Esophagus muscularis mucosa (tissue), 4 donors: ENCODE measurements around the gene RALGAPB.

Source experiments
- CTCF ChIP-seq, 3 experiments: fragments of 200-600 bp in 2 of 3; fragments of 450-650 bp in 1 of 3; sonication (generic) in 2 of 3; IDR thresholded peaks; one replicate each; pipeline ENCODE4 v1.5.1; 2017 to 2019; ENCODE audit warnings: antibody characterized with exemption in 3 of 3, mild to moderate bottlenecking in 2 of 3, moderate library complexity in 1 of 3
- EP300 ChIP-seq: sonication (generic); formaldehyde crosslinking; IDR thresholded peaks from one replicate; pipeline ENCODE4 v1.6.1; 2017; ENCODE audit warnings: antibody characterized with exemption
- POLR2A ChIP-seq: fragments of 450-650 bp; IDR thresholded peaks from one replicate; pipeline ENCODE4 v1.6.1; 2017; ENCODE audit warnings: antibody characterized with exemption, moderate library complexity, mild to moderate bottlenecking, low read depth
- POLR2AphosphoS5 ChIP-seq, 2 donors: sonication (generic); formaldehyde crosslinking; IDR thresholded peaks; one replicate each; pipeline ENCODE4 v1.6.1; 2017; ENCODE audit warnings: antibody characterized with exemption in 2 of 2

DNA sequence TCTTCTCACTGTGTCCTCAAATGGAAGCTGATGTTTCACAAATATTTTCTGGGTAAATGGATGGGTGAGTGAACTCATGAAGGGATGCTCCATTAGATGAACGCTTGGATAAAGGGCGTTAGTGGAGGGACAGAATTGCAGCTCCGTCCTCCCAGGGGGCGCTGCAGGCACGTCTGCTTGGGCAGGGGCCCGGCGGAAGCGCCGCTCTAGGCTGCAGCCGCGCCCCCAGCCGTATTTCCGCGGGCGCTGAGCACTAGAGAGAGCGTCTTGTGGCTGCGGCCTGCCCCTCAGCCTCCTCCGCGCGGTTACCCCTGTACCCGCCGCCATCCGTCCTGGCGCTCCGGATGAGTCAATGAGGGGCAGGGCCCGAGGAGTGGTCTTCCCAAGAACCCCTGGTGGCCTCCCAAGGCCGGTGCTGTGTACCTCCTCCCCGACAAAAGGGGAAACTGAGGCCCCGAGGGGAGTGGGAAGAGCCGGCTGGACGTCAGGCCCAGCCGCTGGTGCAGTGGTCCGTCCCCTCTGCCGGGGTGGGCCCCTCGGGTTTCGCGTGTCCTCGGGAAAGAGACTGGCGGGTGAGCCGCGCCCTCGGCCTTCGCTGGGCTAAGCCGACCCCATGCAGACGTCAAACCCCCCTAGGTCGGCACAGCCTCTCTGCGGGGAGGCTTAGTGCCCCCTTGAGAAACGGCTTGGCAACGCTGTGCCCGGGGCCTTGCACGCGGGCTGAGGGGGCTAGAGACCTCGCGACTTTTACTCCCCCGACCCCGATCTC is 26.0 kb upstream of the RALGAPB start:
- TF ChIP-seq POLR2A (peak; percentile 45), POLR2AphosphoS5 (IDR thresholded peaks at IDR 0.05) (peak; percentile 94 to 95), CTCF (IDR thresholded peaks at IDR 0.05) (peak; percentile 92 to 97 (median 96)), EP300 (no peak)
